SK-N-DZ (cell line): Measurements from ENCODE around the gene MYT1.
A peak's percentile ranks its signal among the peaks of the same experiment; 100 is the strongest.

Experiments used
- DNase-seq: peaks from one replicate; pipeline ENCODE4 v3.0.0-alpha.2; 2015; ENCODE audit warnings: low spot score

Gene MYT1

GRCh38 chr20:64244281-64244805 lies 80.1 kb downstream of the MYT1 start:
- no peak for DNase-seq

GRCh38 chr20:64244870-64245603 lies 80.8 kb downstream of the MYT1 start:
- DNase-seq = no peak

- no peak for DNase-seq
Measured at GRCh38 chr20:64245746-64246595, 81.7 kb downstream of the MYT1 start.

- DNase-seq = no peak
Measured at GRCh38 chr20:64246616-64247306, 82.5 kb downstream of the MYT1 start.

GRCh38 chr20:64247307-64247618 lies 83.0 kb downstream of the MYT1 start:
- DNase-seq = no peak

DNA sequence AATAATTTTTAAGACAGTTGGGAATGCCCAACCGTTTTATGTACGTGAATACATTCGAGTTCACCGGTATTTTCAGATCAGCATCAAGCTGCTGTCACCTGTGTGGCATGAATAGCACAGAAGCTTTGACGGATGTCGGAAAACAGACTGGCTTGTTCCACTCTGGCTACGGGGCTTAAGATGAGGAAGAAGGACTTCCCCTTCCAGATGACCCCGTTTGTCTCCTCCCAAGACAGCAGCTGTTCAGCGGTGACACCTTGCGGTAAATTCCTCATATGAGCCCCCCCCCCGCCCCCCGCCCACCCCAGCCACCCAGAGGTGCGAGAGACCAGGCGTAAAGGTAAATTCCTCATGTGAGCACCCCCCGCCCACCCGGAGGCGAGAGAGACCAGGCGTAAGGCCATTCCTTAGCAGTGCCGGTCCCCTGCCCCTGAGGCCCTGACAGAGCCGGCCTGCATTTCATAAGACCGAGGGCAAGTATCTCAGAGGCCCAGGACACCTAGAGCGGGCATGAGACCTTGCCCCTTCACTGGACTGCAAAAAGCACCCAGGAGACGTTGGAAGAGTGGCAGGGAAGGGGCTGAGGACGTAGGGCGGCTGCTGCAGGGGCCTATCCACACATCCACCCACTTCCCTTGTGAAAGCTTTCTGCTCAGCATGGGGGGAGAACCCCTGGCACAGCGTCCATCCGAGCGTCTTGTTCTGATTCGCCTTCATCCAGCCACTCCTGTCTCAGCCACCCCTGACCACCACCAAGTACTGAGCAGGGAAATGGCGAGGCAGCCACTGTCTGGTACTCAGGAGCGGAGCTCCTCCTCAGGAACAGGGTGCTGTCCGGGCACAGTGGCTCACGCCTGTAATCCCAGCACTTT lies 84.0 kb downstream of the MYT1 start:
- DNase-seq = no peak

GRCh38 chr20:64250027-64250426 lies 85.8 kb downstream of the MYT1 start:
- DNase-seq = no peak

DNA sequence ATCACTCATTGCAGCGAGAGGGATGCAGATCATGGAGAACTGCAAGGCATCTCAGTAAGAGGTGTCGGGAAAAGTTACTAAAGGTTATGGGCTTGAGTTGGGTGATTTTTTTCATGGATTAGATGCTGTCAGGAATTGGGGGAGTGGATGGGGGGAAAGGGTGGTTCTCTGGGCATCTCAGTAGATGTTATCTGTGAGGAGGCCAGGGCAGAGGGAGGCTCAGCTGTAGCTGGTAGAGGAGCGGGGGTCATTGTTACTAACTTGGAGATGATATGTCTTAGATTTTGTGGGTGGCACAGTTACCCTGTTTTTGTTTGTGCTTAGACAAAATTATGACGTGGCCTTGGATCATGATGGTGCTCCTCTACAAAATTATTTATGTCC lies 88.7 kb downstream of the MYT1 start:
- DNase-seq = no peak

GRCh38 chr20:64253443-64253842 lies 89.2 kb downstream of the MYT1 start:
- no peak for DNase-seq

DNA sequence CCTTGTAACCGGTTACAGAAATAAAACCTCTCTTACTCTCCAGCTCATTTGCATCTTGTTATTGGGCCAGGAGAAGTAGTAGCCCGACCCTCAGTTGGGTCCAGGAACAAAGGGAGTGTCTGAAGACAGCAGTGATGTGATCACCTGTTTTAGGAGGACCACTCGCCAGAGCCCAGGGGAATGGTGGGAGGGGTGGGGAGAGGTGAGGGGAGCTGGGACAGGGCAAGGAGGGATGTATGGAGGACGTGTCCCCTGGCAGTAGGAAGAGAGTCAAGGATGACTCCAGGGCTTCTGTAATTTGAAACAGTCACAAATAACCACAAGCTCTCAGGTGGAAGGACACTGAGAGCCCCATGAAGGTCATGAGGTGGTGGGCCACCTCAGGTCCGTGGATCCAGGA lies 89.9 kb downstream of the MYT1 start:
- DNase-seq = no peak

GRCh38 chr20:64254571-64255360 lies 90.5 kb downstream of the MYT1 start:
- no peak for DNase-seq

GRCh38 chr20:64255361-64256281 lies 91.4 kb downstream of the MYT1 start, which contains the start of gene PCMTD2:
Gene PCMTD2 (plus strand): TSS chr20:64255748. CDS start chr20:64259966, 4,218 bp downstream.
- DNase-seq = peak; percentile 94

DNA sequence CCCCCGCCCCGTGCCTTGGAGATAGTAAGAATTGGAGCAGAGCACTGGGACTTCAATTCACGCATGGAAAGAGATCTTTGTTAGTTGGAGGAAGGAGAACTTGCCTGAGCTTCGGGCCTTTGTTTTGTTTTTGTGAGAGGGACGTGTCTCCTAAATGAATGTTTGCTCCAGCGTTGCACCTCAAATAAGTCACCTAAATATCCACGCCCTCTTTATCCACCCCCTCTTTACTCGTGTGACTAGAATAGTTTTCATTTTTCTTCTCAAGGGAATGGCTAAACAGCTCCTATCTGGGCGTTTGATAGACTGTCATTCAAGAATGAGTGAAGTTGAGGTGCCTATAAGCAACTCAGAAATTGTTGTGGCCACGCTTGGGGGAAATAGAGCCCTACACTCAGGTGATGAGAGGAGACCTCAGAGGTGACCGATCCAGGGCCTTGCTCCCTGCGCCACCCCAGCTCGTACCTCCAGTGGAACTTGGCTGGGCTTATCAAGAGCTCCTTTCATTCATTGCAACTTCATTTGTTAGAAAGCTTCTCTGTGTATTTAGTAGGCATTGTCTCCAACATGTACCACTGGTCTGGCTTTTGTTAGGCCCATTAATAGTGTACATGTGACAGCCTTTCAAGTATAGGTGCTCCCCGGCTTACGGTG lies 92.2 kb downstream of the MYT1 start:
- DNase-seq = no peak

DNA sequence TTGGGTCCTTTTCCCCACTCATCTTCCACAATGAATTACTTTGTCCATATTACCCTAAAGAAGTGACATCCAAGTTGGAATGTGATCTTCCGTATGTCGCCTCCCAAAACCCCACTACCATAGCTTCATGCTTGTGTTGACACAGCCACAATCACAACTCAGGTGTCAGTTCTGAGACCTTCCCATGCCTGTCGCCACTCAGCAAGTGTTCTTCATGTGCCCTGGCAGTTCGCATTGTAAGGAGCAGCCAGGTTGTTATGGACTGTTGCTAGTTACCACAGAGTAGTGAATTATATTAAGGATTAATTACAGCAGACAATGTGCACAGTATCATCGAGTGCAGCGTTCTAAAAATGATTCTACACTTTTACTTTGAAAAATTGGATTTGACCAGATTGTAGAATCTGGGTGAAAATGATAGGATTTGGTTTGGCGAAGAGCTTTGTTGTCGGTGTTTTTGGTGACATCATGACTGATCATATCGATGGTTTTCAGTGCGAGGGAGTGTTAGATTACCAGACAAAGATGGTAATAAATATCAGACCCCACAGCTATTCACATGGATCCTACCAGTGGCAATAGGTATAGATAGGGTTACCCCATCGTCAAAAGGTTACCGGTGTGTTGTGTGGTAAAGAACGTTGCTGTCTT lies 93.0 kb downstream of the MYT1 start:
- DNase-seq = no peak

GRCh38 chr20:64258071-64258823 lies 94.0 kb downstream of the MYT1 start:
- no peak for DNase-seq

GRCh38 chr20:64260239-64260638 lies 96.0 kb downstream of the MYT1 start:
- DNase-seq = no peak

DNA sequence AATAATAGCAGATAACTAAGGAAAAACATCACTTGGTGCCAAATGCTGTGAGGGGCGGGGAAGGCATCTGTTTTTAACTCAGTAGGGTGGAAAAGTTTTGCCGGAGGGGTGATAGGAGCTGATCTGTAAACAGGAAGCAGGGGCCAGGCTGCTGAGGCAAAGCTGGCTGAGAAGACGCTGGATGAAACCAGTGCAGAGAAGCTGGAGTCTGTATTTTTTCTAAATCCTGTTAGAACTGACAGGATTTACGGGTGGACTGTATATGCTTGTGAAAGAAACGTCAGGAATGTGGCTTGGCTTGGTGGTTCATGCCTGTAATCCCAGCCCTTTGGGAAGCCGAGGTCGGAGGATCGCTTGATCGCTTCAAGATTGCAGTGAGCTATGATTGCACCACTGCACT lies 96.9 kb downstream of the MYT1 start:
- DNase-seq = no peak
